ENCODE data around the gene MMP10. TPM values are rescaled to one million over a fixed set of nuclear protein-coding genes. Genes with fewer than 3 reads are reported as not detected.

Gene MMP10
- under 1 TPM in 1 of 3 donors, not detected in 2; 0.42 TPM for total RNA-seq

- H3K36me3 Mint-ChIP-seq (ENCODE audit: insufficient read depth), result no peaks in the 10 kb centered on the region
- no peaks in the 10 kb centered on the region for H3K9me3 Mint-ChIP-seq
- no peak for DNase-seq
- no peaks in the 10 kb centered on the region for H3K4me1 Mint-ChIP-seq (ENCODE audit: low read depth)
- no peak within 1 kb of the TSS for H3K4me3 Mint-ChIP-seq
- peaks cover 5% of the 10 kb centered on the region for H3K27me3 Mint-ChIP-seq (ENCODE audit: low read depth)
- no peak for ATAC-seq
Observed at GRCh38 chr11:102780491-102780918, at the start of gene MMP10. TSS of gene MMP10 (minus strand) at chr11:102780628. CDS start at chr11:102780591, 37 bp downstream.

GRCh38 chr11:102829316-102830000 is 49.0 kb upstream of the MMP10 start:
- Mint-ChIP-seq H3K27me3 (ENCODE audit: low read depth) (peaks cover 20% of the 10 kb centered on the region), H3K36me3 (ENCODE audit: insufficient read depth) (no peaks in the 10 kb centered on the region), H3K9me3 (no peaks in the 10 kb centered on the region), H3K4me3 (no peak overlapping the region), H3K4me1 (ENCODE audit: low read depth) (no peaks in the 10 kb centered on the region)
- no peak for ATAC-seq
- DNase-seq, result no peak

- DNase-seq, result no peak
- no peak overlapping the region for H3K4me3 Mint-ChIP-seq
- H3K4me1 Mint-ChIP-seq (ENCODE audit: low read depth), result no peaks in the 10 kb centered on the region
- H3K36me3 Mint-ChIP-seq (ENCODE audit: insufficient read depth), result no peaks in the 10 kb centered on the region
- no peak for ATAC-seq
- H3K9me3 Mint-ChIP-seq, result no peaks in the 10 kb centered on the region
- peaks cover 8% of the 10 kb centered on the region for H3K27me3 Mint-ChIP-seq (ENCODE audit: low read depth)
Observed at GRCh38 chr11:102824556-102824955, 44.1 kb upstream of the MMP10 start.

- ATAC-seq (no peak), DNase-seq (no peak)
- Mint-ChIP-seq H3K36me3 (ENCODE audit: insufficient read depth) (no peaks in the 10 kb centered on the region), H3K4me3 (no peak overlapping the region), H3K4me1 (ENCODE audit: low read depth) (no peaks in the 10 kb centered on the region), H3K27me3 (ENCODE audit: low read depth) (peaks cover 3% of the 10 kb centered on the region), H3K9me3 (peaks cover 5% of the 10 kb centered on the region)
Observed at GRCh38 chr11:102819491-102819890, 39.1 kb upstream of the MMP10 start.

- Mint-ChIP-seq H3K4me1 (ENCODE audit: low read depth) (no peaks in the 10 kb centered on the region), H3K4me3 (no peak overlapping the region), H3K9me3 (peaks cover 5% of the 10 kb centered on the region), H3K27me3 (ENCODE audit: low read depth) (peaks cover 6% of the 10 kb centered on the region), H3K36me3 (ENCODE audit: insufficient read depth) (no peaks in the 10 kb centered on the region)
- no peak for DNase-seq
- ATAC-seq, result no peak
Observed at GRCh38 chr11:102813484-102813883, 33.1 kb upstream of the MMP10 start.

- DNase-seq, result no peak
- no peak overlapping the region for H3K4me3 Mint-ChIP-seq
Observed at GRCh38 chr11:102812188-102812587, 31.8 kb upstream of the MMP10 start.

GRCh38 chr11:102810950-102811660 is 30.7 kb upstream of the MMP10 start:
- DNase-seq (no peak), ATAC-seq (no peak)
- H3K4me3 Mint-ChIP-seq, result no peak overlapping the region
- peaks cover 8% of the 10 kb centered on the region for H3K27me3 Mint-ChIP-seq (ENCODE audit: low read depth)
- H3K36me3 Mint-ChIP-seq (ENCODE audit: insufficient read depth), result no peaks in the 10 kb centered on the region
- H3K9me3 Mint-ChIP-seq, result no peaks in the 10 kb centered on the region
- no peaks in the 10 kb centered on the region for H3K4me1 Mint-ChIP-seq (ENCODE audit: low read depth)

More at GRCh38 chr11:102812188-102812587, 31.8 kb upstream of the MMP10 start:
- peaks cover 6% of the 10 kb centered on the region for H3K27me3 Mint-ChIP-seq (ENCODE audit: low read depth)
- no peaks in the 10 kb centered on the region for H3K36me3 Mint-ChIP-seq (ENCODE audit: insufficient read depth)
- ATAC-seq, result no peak
- peaks cover 5% of the 10 kb centered on the region for H3K9me3 Mint-ChIP-seq
- no peaks in the 10 kb centered on the region for H3K4me1 Mint-ChIP-seq (ENCODE audit: low read depth)

- Mint-ChIP-seq H3K36me3 (ENCODE audit: insufficient read depth) (no peaks in the 10 kb centered on the region), H3K27me3 (ENCODE audit: low read depth) (peaks cover 8% of the 10 kb centered on the region), H3K4me1 (ENCODE audit: low read depth) (no peaks in the 10 kb centered on the region), H3K4me3 (no peak overlapping the region), H3K9me3 (no peaks in the 10 kb centered on the region)
- DNase-seq (no peak), ATAC-seq (no peak)
Observed at GRCh38 chr11:102809971-102810370, 29.5 kb upstream of the MMP10 start.

- H3K9me3 Mint-ChIP-seq, result no peaks in the 10 kb centered on the region
- no peaks in the 10 kb centered on the region for H3K4me1 Mint-ChIP-seq (ENCODE audit: low read depth)
- DNase-seq, result no peak
- H3K36me3 Mint-ChIP-seq (ENCODE audit: insufficient read depth), result no peaks in the 10 kb centered on the region
- H3K4me3 Mint-ChIP-seq, result no peak overlapping the region
- H3K27me3 Mint-ChIP-seq (ENCODE audit: low read depth), result peaks cover 15% of the 10 kb centered on the region
- ATAC-seq, result no peak
Observed at GRCh38 chr11:102807921-102808320, 27.5 kb upstream of the MMP10 start.

GRCh38 chr11:102806296-102806695 is 25.9 kb upstream of the MMP10 start:
- H3K9me3 Mint-ChIP-seq, result no peaks in the 10 kb centered on the region
- no peaks in the 10 kb centered on the region for H3K36me3 Mint-ChIP-seq (ENCODE audit: insufficient read depth)
- H3K27me3 Mint-ChIP-seq (ENCODE audit: low read depth), result peaks cover 19% of the 10 kb centered on the region
- ATAC-seq (no peak), DNase-seq (no peak)
- H3K4me1 Mint-ChIP-seq (ENCODE audit: low read depth), result no peaks in the 10 kb centered on the region
- no peak overlapping the region for H3K4me3 Mint-ChIP-seq

GRCh38 chr11:102802341-102802740 is 21.9 kb upstream of the MMP10 start:
- Mint-ChIP-seq H3K4me3 (no peak overlapping the region), H3K9me3 (no peaks in the 10 kb centered on the region), H3K36me3 (ENCODE audit: insufficient read depth) (no peaks in the 10 kb centered on the region), H3K4me1 (ENCODE audit: low read depth) (no peaks in the 10 kb centered on the region), H3K27me3 (ENCODE audit: low read depth) (peaks cover 13% of the 10 kb centered on the region)
- ATAC-seq, result no peak
- no peak for DNase-seq

- no peaks in the 10 kb centered on the region for H3K9me3 Mint-ChIP-seq
- DNase-seq (no peak), ATAC-seq (no peak)
- no peak overlapping the region for H3K4me3 Mint-ChIP-seq
- H3K27me3 Mint-ChIP-seq (ENCODE audit: low read depth), result peaks cover 11% of the 10 kb centered on the region
- no peaks in the 10 kb centered on the region for H3K4me1 Mint-ChIP-seq (ENCODE audit: low read depth)
- no peaks in the 10 kb centered on the region for H3K36me3 Mint-ChIP-seq (ENCODE audit: insufficient read depth)
Observed at GRCh38 chr11:102800767-102801166, 20.3 kb upstream of the MMP10 start.

GRCh38 chr11:102799681-102800340 is 19.4 kb upstream of the MMP10 start:
- DNase-seq (no peak), ATAC-seq (no peak)
- H3K36me3 Mint-ChIP-seq (ENCODE audit: insufficient read depth), result no peaks in the 10 kb centered on the region
- H3K27me3 Mint-ChIP-seq (ENCODE audit: low read depth), result peaks cover 11% of the 10 kb centered on the region
- H3K4me3 Mint-ChIP-seq, result no peak overlapping the region
- H3K9me3 Mint-ChIP-seq, result no peaks in the 10 kb centered on the region
- no peaks in the 10 kb centered on the region for H3K4me1 Mint-ChIP-seq (ENCODE audit: low read depth)

GRCh38 chr11:102798012-102798746 is 17.8 kb upstream of the MMP10 start, which contains the start of gene MMP1:
TSS of gene MMP1 (minus strand) at chr11:102798160. CDS start at chr11:102798092, 68 bp downstream.
- Mint-ChIP-seq H3K36me3 (ENCODE audit: insufficient read depth) (no peaks in the 10 kb centered on the region), H3K27me3 (ENCODE audit: low read depth) (peaks cover 4% of the 10 kb centered on the region), H3K4me3 (no peak within 1 kb of the TSS), H3K9me3 (no peaks in the 10 kb centered on the region), H3K4me1 (ENCODE audit: low read depth) (no peaks in the 10 kb centered on the region)
- DNase-seq (no peak), ATAC-seq (no peak)
